HEK293 (cell line): ENCODE measurements around the gene FAAP100.

ENCODE experiments used
- ZNF18 ChIP-seq: fragments of 450-650 bp; formaldehyde crosslinking; IDR thresholded peaks from 2 replicates; pipeline ENCODE4 v1.5.1; 2016; ENCODE audit warnings: missing biosample characterization, missing genetic modification characterization
- ZNF19 ChIP-seq: fragments of 450-650 bp; formaldehyde crosslinking; IDR thresholded peaks from 2 replicates; pipeline ENCODE4; 2016; ENCODE audit warnings: missing biosample characterization, missing genetic modification characterization, low read depth
- ZNF274 ChIP-seq, 2 experiments: fragments of 200-500 bp in 1 of 2; fragments of 450-650 bp in 1 of 2; sonication (Bioruptor generic) in 1 of 2; formaldehyde crosslinking in 1 of 2; IDR thresholded peaks; 2 replicates each; pipeline versions ENCODE4 v1.5.1 to v1.6.1; 2014 to 2016; ENCODE audit warnings: borderline replicate concordance in 1 of 2, inconsistent platforms in 1 of 2, low read length in 1 of 2, missing biosample characterization in 1 of 2, missing genetic modification characterization in 1 of 2
- ZNF311 ChIP-seq: fragments of 450-650 bp; formaldehyde crosslinking; IDR thresholded peaks from 2 replicates; pipeline ENCODE4 v1.5.1; 2017; ENCODE audit warnings: missing biosample characterization, missing genetic modification characterization, borderline replicate concordance
- ZNF423 ChIP-seq: fragments of 450-650 bp; formaldehyde crosslinking; IDR thresholded peaks from 2 replicates; pipeline ENCODE4 v1.5.1; 2016; ENCODE audit warnings: missing biosample characterization, missing genetic modification characterization
- ZNF830 ChIP-seq: fragments of 450-650 bp; IDR thresholded peaks from 2 replicates; pipeline ENCODE4 v1.5.0; 2018; ENCODE audit warnings: missing biosample characterization, missing genetic modification characterization, low read depth, mild to moderate bottlenecking, moderate library complexity
- TF ChIP-seq, protein P1 (sequence below): fragments of 450-650 bp; formaldehyde crosslinking; IDR thresholded peaks from 2 replicates; pipeline ENCODE4 v1.5.1; 2016; ENCODE audit warnings: missing biosample characterization, missing genetic modification characterization

- TF ChIP-seq ZNF423 (tag by site-specific recombination) (no peak), ZNF19 (no peak), ZNF274 (IDR thresholded peaks at IDR 0.05; ENCODE audit: low read length) (no peak), ZNF274 (tag by site-specific recombination; IDR thresholded peaks at IDR 0.05; ENCODE audit: borderline replicate concordance) (no peak), ZNF18 (tag by site-specific recombination) (no peak), ZNF311 (tag by site-specific recombination) (no peak), ZNF830 (tag by site-specific recombination) (no peak)
- TF ChIP-seq, protein P1, sequence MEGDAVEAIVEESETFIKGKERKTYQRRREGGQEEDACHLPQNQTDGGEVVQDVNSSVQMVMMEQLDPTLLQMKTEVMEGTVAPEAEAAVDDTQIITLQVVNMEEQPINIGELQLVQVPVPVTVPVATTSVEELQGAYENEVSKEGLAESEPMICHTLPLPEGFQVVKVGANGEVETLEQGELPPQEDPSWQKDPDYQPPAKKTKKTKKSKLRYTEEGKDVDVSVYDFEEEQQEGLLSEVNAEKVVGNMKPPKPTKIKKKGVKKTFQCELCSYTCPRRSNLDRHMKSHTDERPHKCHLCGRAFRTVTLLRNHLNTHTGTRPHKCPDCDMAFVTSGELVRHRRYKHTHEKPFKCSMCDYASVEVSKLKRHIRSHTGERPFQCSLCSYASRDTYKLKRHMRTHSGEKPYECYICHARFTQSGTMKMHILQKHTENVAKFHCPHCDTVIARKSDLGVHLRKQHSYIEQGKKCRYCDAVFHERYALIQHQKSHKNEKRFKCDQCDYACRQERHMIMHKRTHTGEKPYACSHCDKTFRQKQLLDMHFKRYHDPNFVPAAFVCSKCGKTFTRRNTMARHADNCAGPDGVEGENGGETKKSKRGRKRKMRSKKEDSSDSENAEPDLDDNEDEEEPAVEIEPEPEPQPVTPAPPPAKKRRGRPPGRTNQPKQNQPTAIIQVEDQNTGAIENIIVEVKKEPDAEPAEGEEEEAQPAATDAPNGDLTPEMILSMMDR (tag by site-specific recombination) = no peak
These were observed 37.7 kb downstream of the FAAP100 start for GRCh38 chr17:81514489-81514738.
